NCI-H748 treated with DMSO at 0.1 percent for 48 hours (cell line): Measurements from ENCODE around the gene SOX12.

Source experiments
- DNase-seq: peaks from one replicate; lab custom pipeline; 2025; lab: John Stamatoyannopoulos, UW

Gene SOX12

GRCh38 chr20:301886-302848 lies 23.2 kb upstream of the SOX12 start:
- no peak for DNase-seq

GRCh38 chr20:305745-306144 lies 19.6 kb upstream of the SOX12 start:
- DNase-seq: no peak

GRCh38 chr20:308427-309038 lies 16.8 kb upstream of the SOX12 start:
- no peak for DNase-seq

DNA sequence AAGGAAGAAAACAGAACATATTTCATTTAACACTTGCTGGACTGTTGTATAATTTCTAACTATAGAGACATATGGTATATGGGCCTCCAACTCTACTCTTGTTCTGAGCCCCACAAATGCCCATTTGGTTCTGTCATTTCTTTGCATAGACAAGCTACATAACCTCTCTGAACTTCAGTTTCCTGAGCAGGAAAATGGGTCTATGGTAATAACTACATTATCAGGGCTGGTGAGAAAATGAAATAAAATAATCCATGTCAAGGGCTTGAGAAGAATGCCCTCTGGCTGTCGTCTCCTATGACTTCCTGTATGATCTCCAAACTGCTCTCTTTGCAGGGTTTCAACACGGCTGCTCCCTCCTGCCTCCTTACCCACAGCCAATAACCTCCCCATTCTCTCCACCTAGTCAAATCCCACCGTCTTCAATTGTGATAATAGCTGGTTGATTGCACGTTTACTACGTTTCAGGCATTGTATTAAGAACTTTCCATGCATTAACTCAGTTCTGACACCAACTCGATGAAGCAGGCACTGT lies 16.0 kb upstream of the SOX12 start:
- no peak for DNase-seq

DNA sequence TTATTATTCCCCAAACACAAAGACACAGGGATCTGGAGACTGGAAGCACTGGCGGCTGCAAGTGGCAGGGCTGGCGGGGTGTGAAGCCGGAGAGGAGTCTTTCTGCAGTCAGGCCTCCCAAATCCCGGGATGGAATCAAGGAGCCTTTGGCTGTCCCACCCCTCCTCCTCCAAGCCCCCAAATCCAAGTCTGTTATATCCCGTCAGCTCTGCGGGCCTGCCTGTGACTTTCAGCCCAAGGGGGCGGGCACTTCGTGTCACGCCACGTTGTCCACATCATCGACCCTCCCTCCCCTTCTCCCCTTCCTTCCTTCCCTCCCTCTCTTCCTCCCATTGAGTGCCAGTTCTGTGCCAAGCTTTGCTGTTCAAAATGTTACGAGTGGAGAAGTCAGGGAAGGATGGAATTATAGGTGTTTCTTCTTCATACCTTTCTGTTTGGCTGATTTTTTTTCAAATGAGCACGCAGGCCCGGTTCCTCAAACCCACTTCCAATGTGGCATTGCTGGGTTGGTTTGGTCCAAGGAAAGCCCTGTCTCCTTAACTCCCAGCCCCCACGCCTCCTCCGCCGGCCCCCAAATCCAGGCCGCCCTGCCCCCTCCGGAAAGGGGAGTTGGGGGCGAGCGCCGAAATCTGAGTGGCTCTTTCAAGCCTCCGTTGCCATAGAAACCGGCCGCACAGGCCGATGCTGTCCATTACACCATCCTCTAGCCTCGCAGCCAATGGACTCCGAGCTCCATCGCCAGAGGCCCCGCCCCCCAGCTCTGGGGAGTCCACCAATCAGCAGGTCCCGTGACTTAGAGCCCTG lies 15.3 kb upstream of the SOX12 start:
- peak; percentile 99 for DNase-seq

- DNase-seq: no peak
Observed at GRCh38 chr20:310645-311044, 14.7 kb upstream of the SOX12 start.

GRCh38 chr20:311609-312008 lies 13.7 kb upstream of the SOX12 start:
- no peak for DNase-seq

DNA sequence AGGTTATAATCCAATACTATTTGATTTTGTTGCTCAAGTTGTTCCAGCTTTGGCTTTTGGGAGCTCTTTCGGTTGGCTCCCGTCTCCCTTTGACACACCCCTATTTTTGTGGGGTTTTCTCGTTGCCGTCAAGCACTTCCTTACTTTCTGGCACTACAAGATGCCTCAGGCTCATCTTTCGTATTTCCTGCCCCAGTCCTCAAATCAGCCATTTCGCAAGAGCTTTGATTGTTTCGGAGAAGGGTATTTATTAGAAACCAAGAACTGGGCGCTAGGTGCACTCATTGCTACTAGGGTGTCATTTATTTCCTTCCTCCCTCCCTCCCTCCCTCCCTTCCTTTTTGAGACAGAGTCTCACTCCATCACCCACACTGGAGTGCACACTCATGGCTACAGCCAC lies 13.3 kb upstream of the SOX12 start:
- no peak for DNase-seq

DNA sequence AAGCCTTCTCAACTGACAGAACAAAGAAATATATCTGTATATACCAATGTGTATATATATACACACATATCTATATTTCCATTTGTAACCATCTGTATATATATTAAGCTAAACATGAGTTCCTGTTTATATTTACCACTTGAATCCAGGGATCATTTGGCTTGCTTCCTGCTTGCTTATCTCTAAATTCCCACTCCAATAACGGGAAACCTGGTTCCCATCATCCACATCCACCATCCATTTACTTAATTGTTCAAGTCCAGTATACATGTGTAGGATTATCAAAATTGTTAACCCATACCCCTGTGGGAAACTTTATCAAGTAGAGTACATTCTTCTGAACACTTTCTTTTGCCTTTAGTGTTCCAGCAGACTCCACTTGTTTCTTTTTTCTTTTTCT lies 12.5 kb upstream of the SOX12 start:
- DNase-seq: no peak

DNA sequence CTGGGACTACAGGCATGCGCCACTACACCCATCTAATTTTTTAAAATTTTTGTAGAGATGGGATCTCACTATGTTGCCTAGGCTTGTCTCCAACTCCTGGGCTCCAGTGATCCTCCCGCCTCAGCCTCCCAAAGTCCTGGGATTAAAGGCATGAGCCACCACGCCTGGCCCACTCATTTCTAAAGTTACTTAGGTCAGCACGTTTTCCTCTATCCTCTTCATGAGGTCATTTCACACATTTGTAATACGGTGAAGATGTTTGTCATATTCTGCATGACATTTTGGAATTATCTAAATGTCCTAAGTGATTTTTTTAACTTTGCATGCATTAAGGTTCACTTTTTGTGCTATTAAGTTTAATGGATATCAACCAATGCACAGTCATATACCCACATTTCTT lies 11.9 kb upstream of the SOX12 start:
- no peak for DNase-seq

- DNase-seq: no peak
Observed at GRCh38 chr20:313948-314347, 11.4 kb upstream of the SOX12 start.

- no peak for DNase-seq
Observed at GRCh38 chr20:316316-317068, 8.9 kb upstream of the SOX12 start.

DNA sequence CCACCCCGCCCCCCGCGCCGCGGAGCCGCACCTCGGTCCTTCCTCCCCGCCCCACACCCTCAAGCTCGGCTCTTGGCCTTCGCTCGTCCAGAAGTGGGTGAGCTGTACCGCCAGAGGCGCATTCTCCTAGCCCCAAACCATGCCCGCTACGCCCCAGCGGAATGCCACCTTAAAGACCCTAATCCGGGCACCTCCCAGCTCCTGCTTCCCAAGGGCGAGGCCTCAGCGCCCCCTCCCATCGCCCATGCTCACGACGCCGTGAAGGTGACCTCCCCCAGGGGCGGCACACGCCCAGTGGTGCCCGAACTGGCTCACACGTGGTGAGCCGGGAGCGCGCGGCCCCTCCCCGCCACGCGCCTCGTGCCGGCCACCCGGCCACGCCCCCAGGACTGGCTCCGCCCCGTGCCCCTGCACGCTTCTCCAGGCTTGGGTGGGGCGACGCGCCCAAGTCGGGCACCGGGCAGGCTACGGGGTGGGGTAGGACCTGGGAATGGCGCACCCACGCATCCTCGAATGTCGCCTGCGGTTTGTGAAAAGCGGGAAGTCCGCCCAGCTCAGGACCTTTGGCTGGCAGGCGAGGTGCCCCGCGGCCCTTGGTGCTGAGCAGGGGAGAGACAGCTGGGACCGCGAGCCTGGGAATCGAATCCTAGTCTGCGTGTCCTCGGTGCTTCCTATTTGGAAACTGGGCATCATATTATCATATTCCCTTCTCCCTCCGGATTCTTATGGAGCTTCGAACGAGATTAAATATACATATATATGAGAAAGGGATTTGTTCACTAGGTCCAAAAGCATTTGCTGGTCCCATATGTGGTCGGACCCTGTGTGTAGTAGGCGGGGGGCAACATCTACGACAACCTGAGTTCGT lies 941 bp upstream of the SOX12 start:
- peak; percentile 85 for DNase-seq

GRCh38 chr20:325889-326644 lies 715 bp downstream of the SOX12 start:
- DNase-seq: peak; percentile 49

DNA sequence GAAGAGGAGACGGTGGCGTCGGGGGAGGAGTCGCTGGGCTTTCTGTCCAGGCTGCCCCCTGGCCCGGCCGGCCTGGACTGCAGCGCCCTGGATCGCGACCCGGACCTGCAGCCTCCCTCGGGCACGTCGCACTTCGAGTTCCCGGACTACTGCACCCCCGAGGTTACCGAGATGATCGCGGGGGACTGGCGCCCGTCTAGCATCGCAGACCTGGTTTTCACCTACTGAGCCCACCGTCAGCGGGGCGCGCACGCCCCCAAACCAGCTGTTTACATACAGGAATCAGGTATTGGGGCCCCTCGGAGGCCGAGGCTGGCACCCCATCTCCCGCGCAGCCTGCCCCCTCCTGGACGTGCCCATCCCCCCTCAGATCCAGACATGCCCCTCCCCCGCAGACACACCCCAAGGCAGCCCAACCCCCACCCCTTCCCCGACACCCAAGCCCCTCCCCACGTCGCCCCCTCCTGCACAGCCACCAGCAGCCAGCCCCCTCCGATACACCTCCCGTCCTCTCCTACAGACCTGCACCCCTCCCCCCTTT lies 1.4 kb downstream of the SOX12 start:
- DNase-seq: peak; percentile 64

DNA sequence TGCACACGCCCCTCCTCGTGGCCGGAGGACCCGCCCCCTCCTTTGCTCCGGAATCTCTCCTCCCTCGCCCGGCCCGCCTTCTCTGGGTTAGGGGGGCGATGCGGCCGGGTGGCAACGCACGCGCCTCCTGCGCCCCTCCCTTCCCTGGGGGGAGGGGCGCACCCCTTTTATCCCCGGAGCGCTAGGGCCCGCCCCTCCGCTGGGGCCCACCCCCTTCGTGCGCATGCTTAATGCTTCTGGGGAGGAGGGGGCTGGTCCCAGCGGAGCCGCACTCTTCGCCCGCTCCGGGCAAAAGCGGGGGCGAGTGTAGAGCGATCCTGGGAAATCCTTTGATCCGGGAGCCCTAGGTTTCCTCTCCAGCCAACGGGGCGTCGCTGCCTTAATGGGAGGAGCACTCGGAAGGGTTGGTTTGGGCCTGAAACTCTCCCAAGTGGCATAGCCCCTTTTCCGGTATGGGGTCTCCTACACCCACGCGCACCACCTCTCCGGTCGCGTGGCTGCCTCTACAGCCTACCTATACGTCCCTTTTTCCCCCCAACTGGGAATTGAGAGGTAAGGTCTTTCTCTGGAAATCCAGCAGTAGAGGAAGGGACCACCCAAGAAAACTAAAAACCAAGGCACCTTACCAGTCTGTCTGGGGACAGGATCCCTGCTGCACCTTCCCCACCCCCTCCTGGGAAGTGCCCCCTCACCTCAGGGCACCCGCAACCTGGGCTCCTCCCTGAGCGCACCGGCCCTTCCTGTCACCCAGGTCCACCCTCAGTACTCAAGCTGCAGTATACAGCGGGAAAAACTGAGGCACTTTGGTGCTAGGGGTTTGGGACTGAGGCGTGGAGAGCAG lies 2.1 kb downstream of the SOX12 start:
- peak; percentile 92 for DNase-seq

DNA sequence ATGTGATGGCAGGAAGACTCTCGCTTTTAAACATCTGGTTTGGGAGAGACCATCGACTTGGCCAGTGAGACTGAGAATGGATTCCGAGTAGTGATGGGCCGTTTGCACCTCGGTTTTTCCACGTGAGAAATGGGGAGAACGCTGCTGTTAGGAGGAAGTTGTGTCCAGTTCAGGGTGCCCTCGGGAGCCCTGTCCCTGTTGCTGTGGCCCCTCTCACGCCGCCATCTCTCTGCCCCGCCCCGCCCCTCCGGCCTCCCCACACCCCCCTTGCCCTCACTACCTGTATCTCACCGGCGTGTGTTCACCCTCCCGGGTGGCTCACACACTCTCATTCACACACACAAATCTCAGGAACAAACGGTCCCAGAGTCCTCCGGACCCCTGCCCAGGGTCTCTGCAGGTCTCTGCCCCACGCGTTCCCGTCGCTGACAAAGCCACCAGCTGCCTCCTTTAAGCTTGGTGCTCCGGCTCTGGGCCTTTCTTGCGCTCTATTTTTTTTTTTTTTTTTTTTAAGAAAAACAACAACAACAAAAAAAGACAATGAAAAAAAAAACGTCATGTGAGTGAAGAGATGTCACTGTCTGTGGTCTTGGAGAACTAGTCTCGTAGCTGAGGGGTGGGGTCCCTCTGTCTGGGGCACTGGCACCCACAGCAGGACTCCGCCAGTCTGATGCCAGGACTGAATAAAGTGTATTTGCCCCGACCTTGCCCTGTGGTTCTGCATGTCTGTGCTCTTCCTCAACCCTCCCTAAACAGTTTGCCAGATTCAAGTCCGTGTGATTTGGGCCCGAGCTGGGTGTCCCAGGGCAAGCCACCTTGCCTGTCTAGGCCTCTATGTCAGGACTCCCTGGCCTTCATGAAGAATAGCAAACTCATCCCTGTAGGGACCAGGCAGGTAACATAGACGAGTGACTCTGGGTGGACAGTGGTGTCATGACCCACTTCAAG lies 2.9 kb downstream of the SOX12 start:
- DNase-seq: no peak
